KMS-11 (cell line): ENCODE data around the gene FSTL1.

Source experiments
- H2AFZ ChIP-seq: fragments of 200-600 bp; sonication (generic); 2 replicates; pipeline ENCODE4 v1.6.1; 2016; ENCODE audit warnings: antibody characterized with exemption, mixed run types, low read depth
- H3K27ac ChIP-seq: fragments of 200-600 bp; sonication (generic); 2 replicates; pipeline ENCODE4 v1.6.1; 2016; ENCODE audit warnings: mild to moderate bottlenecking, mixed run types
- H3K27me3 ChIP-seq: fragments of 200-600 bp; sonication (generic); 2 replicates; pipeline ENCODE4 v1.6.1; 2017; ENCODE audit warnings: mild to moderate bottlenecking, low read depth, mixed run types, moderate library complexity; ENCODE audit not compliant: insufficient read depth
- H3K36me3 ChIP-seq: fragments of 200-600 bp; sonication (generic); 2 replicates; pipeline ENCODE4 v1.6.1; 2017; ENCODE audit warnings: mild to moderate bottlenecking, mixed run types; ENCODE audit not compliant: insufficient read depth
- H3K4me1 ChIP-seq: fragments of 200-600 bp; sonication (generic); 2 replicates; pipeline ENCODE4 v1.6.1; 2016; ENCODE audit warnings: mild to moderate bottlenecking, low read depth, mixed run types; ENCODE audit not compliant: poor library complexity, severe bottlenecking
- H3K4me2 ChIP-seq: fragments of 200-600 bp; sonication (generic); 2 replicates; pipeline ENCODE4 v1.7.0; 2016; ENCODE audit warnings: mild to moderate bottlenecking, mixed run types
- H3K4me3 ChIP-seq: fragments of 200-600 bp; sonication (generic); IDR thresholded peaks from 2 replicates; pipeline ENCODE4 v1.6.1; 2017; ENCODE audit warnings: low read depth, low read length, mixed read lengths; ENCODE audit not compliant: insufficient read depth
- H3K79me2 ChIP-seq: fragments of 200-600 bp; sonication (generic); 2 replicates; pipeline ENCODE4 v1.6.1; 2016; ENCODE audit warnings: low read depth, mixed run types; ENCODE audit not compliant: insufficient read depth
- H3K9ac ChIP-seq: fragments of 200-600 bp; sonication (generic); 2 replicates; pipeline ENCODE4 v1.6.1; 2016; ENCODE audit warnings: mild to moderate bottlenecking, mixed run types
- H4K20me1 ChIP-seq: fragments of 200-600 bp; sonication (generic); 2 replicates; pipeline ENCODE4 v1.6.1; 2016; ENCODE audit warnings: mild to moderate bottlenecking, mixed run types; ENCODE audit not compliant: insufficient read depth
- TF ChIP-seq, protein P1 (sequence below): fragments of 200-600 bp; sonication (generic); conservative IDR thresholded peaks from 2 replicates; pipeline ENCODE4 v1.6.1; 2017; ENCODE audit warnings: low read depth, mild to moderate bottlenecking, antibody characterized with exemption, low read length, moderate library complexity, mixed read lengths

Gene FSTL1

GRCh38 chr3:120496278-120497002 is 45.6 kb upstream of the FSTL1 start:
- H3K27me3 ChIP-seq, result no peaks in the 10 kb centered on the region
- H4K20me1 ChIP-seq, result no peaks in the 10 kb centered on the region
- no peak overlapping the region for H3K27ac ChIP-seq
- H3K9ac ChIP-seq, result no peak overlapping the region
- TF ChIP-seq, protein P1, sequence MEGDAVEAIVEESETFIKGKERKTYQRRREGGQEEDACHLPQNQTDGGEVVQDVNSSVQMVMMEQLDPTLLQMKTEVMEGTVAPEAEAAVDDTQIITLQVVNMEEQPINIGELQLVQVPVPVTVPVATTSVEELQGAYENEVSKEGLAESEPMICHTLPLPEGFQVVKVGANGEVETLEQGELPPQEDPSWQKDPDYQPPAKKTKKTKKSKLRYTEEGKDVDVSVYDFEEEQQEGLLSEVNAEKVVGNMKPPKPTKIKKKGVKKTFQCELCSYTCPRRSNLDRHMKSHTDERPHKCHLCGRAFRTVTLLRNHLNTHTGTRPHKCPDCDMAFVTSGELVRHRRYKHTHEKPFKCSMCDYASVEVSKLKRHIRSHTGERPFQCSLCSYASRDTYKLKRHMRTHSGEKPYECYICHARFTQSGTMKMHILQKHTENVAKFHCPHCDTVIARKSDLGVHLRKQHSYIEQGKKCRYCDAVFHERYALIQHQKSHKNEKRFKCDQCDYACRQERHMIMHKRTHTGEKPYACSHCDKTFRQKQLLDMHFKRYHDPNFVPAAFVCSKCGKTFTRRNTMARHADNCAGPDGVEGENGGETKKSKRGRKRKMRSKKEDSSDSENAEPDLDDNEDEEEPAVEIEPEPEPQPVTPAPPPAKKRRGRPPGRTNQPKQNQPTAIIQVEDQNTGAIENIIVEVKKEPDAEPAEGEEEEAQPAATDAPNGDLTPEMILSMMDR, result no peak
- no peaks in the 10 kb centered on the region for H3K36me3 ChIP-seq
- no peak overlapping the region for H3K4me2 ChIP-seq
- no peaks in the 10 kb centered on the region for H3K79me2 ChIP-seq
- H3K4me3 ChIP-seq, result no peak overlapping the region
- no peak overlapping the region for H2AFZ ChIP-seq
- no peaks in the 10 kb centered on the region for H3K4me1 ChIP-seq

DNA sequence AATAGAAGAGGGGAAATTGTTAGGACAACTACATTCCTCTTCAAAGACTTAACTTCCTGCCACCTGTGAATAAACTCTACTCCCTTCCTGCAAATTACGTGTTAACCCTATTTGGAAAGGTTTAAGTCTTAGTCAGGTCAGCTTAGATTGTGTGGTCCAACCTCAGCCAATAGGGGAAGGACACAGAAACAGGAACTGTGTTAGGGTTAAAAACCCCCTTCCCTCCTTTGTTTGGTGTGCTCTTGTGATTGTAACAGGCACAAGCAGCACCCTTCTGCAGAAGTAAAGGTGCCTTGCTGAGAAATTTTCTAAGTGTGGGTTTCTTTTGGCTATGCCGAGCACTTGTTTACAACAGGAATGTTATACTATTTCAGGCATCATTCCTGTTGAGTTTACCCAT is 45.0 kb upstream of the FSTL1 start:
- no peak overlapping the region for H3K27ac ChIP-seq
- H3K9ac ChIP-seq, result no peak overlapping the region
- H3K4me1 ChIP-seq, result no peaks in the 10 kb centered on the region

DNA sequence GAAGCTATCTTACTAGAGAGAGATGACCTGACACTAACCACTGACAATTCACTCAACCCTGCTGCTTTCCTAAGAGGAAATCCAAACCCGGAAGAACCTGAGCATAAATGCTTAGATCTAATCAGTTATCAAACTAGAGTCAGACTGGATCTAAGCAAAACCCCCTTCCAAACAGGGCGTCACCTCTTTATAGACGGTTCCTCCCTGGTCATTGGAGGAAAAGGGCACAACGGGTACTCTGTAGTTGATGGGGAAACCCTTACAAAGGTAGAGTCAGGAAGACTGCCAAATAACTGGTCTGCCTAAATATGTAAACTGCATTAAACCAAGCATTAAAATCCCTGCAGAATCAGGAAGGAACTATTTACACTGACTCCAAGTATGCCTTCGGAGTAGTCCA is 41.3 kb upstream of the FSTL1 start:
- H3K27ac ChIP-seq, result no peak overlapping the region
- H3K4me1 ChIP-seq, result no peaks in the 10 kb centered on the region

More for the DNA sequence above, 45.0 kb upstream of the FSTL1 start:
- Histone ChIP-seq H3K27me3 (no peaks in the 10 kb centered on the region), H4K20me1 (no peaks in the 10 kb centered on the region), H2AFZ (no peak overlapping the region), H3K79me2 (no peaks in the 10 kb centered on the region), H3K36me3 (no peaks in the 10 kb centered on the region), H3K4me2 (no peak overlapping the region), H3K4me3 (no peak overlapping the region)
- TF ChIP-seq, protein P1, result no peak

GRCh38 chr3:120489421-120489820 is 38.6 kb upstream of the FSTL1 start:
- H4K20me1 ChIP-seq, result no peaks in the 10 kb centered on the region
- H3K27ac ChIP-seq, result no peak overlapping the region
- H3K4me3 ChIP-seq, result no peak overlapping the region
- no peak overlapping the region for H3K4me2 ChIP-seq
- no peaks in the 10 kb centered on the region for H3K4me1 ChIP-seq
- no peaks in the 10 kb centered on the region for H3K79me2 ChIP-seq
- H3K36me3 ChIP-seq, result no peaks in the 10 kb centered on the region
- TF ChIP-seq, protein P1, result no peak
- no peak overlapping the region for H2AFZ ChIP-seq
- H3K9ac ChIP-seq, result no peak overlapping the region
- H3K27me3 ChIP-seq, result no peaks in the 10 kb centered on the region

More for the DNA sequence above, 41.3 kb upstream of the FSTL1 start:
- H3K9ac ChIP-seq, result no peak overlapping the region
- no peaks in the 10 kb centered on the region for H4K20me1 ChIP-seq
- H3K4me2 ChIP-seq, result no peak overlapping the region
- H3K36me3 ChIP-seq, result no peaks in the 10 kb centered on the region
- H3K4me3 ChIP-seq, result no peak overlapping the region
- H3K79me2 ChIP-seq, result no peaks in the 10 kb centered on the region
- H2AFZ ChIP-seq, result no peak overlapping the region
- TF ChIP-seq, protein P1, result no peak
- H3K27me3 ChIP-seq, result no peaks in the 10 kb centered on the region
